Mammary epithelial cell (primary cell): Measurements from ENCODE around the gene DCLRE1C.

Experiments
- CTCF ChIP-seq, 2 donors: IDR thresholded peaks in 1 of 2; conservative IDR thresholded peaks in 1 of 2; 2 replicates each; pipeline ENCODE4 v1.5.1; 2011 to 2012; ENCODE audit warnings: inconsistent platforms in 2 of 2, low read length in 2 of 2, mild to moderate bottlenecking in 2 of 2, control low read depth in 1 of 2, low read depth in 1 of 2; ENCODE audit not compliant: insufficient read depth in 1 of 2; ENCODE audit errors: extremely low read depth in 1 of 2
- EZH2 ChIP-seq: IDR thresholded peaks from 2 replicates; pipeline ENCODE4 v1.6.1; 2012; ENCODE audit warnings: low read length, inconsistent platforms, borderline replicate concordance

GRCh38 chr10:14953424-14954000 lies 384 bp downstream of the DCLRE1C start:
- no peak for TF ChIP-seq CTCF (conservative IDR thresholded peaks at IDR 0.05 in 1 of 2, IDR thresholded peaks at IDR 0.05 in 1 of 2; ENCODE audit: extremely low read depth in 1 of 2, insufficient read depth in 1 of 2, low read depth in 1 of 2, low read length in 2 of 2)
- no peak for TF ChIP-seq EZH2
